GM12873 (cell line): ENCODE results near the gene ZNF80.

Source experiments
- TF ChIP-seq, protein P1 (sequence below): IDR thresholded peaks from 2 replicates; pipeline ENCODE4 v1.5.1; 2012; ENCODE audit warnings: low read depth, mild to moderate bottlenecking, moderate library complexity, low read length, control low read depth; ENCODE audit not compliant: insufficient read depth; ENCODE audit errors: missing control alignments

ZNF80 gene

GRCh38 chr3:114218578-114219185 is 18.7 kb downstream of the ZNF80 start:
- TF ChIP-seq, protein P1, sequence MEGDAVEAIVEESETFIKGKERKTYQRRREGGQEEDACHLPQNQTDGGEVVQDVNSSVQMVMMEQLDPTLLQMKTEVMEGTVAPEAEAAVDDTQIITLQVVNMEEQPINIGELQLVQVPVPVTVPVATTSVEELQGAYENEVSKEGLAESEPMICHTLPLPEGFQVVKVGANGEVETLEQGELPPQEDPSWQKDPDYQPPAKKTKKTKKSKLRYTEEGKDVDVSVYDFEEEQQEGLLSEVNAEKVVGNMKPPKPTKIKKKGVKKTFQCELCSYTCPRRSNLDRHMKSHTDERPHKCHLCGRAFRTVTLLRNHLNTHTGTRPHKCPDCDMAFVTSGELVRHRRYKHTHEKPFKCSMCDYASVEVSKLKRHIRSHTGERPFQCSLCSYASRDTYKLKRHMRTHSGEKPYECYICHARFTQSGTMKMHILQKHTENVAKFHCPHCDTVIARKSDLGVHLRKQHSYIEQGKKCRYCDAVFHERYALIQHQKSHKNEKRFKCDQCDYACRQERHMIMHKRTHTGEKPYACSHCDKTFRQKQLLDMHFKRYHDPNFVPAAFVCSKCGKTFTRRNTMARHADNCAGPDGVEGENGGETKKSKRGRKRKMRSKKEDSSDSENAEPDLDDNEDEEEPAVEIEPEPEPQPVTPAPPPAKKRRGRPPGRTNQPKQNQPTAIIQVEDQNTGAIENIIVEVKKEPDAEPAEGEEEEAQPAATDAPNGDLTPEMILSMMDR, result no peak

DNA sequence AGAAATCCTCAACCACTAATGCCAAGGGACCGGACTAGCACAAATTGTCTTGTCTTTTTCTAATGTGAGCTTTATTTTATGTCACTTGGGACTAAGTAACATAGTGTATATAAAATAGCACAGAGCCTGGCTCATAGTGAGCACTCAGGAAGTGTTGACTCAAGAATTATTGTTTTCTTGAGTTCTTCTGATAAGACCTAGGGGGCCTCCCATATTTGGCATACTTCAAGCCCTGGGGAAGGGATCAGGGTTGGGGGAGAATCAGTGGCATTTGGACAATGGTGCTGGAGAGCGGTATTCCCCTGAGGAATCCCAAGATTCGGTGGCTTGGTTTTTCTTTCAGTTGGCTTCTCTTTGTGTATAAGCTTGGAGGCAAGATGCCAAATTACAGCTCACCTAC is 19.4 kb downstream of the ZNF80 start:
- TF ChIP-seq, protein P1, result no peak

- TF ChIP-seq, protein P1, result no peak
Observed at GRCh38 chr3:114217266-114217665, 20.1 kb downstream of the ZNF80 start.

- TF ChIP-seq, protein P1, result no peak
Observed at GRCh38 chr3:114216186-114216970, 21.0 kb downstream of the ZNF80 start.

GRCh38 chr3:114214542-114215341 is 22.6 kb downstream of the ZNF80 start:
- TF ChIP-seq, protein P1, result no peak

GRCh38 chr3:114213627-114214541 is 23.5 kb downstream of the ZNF80 start:
- TF ChIP-seq, protein P1, result no peak
